Activated CD8-positive, alpha-beta memory T cell treated with anti-CD3 and anti-CD28 coated beads, Interleukin-2, amount 50 U/mL, for 1 hour (primary cell): ENCODE results near the gene COPZ1.
"Not testable (repeated sequence)": the region's sequence is repeated elsewhere in the genome, so short reads cannot be mapped to it uniquely, and the experiment has no call there.

Experiments
- DNase-seq: peaks from one replicate; pipeline ENCODE4 v3.0.0-alpha.2; 2020; ENCODE audit errors: extremely low read depth

Gene COPZ1

GRCh38 chr12:54324617-54325441, at the start of gene COPZ1:
Gene COPZ1 (plus strand): TSS chr12:54325131. CDS start chr12:54325164, 33 bp downstream.
- DNase-seq: peak; percentile 86

- no peak for DNase-seq
Measured at GRCh38 chr12:54276368-54276767, 48.6 kb upstream of the COPZ1 start.

- DNase-seq: no peak
Measured at GRCh38 chr12:54277823-54278276, 47.1 kb upstream of the COPZ1 start.

- no peak for DNase-seq
Measured at GRCh38 chr12:54279227-54279631, 45.7 kb upstream of the COPZ1 start.

- peak; percentile 100 for DNase-seq
Measured at GRCh38 chr12:54279632-54280467, 45.1 kb upstream of the COPZ1 start, which contains the start of gene CBX5. Gene CBX5 (minus strand): TSS chr12:54280122. CDS start chr12:54257650, 22,472 bp downstream.

- peak; percentile 97 for DNase-seq
Measured at GRCh38 chr12:54280468-54281260, 44.3 kb upstream of the COPZ1 start, which contains the start of gene HNRNPA1. Gene HNRNPA1 (plus strand): TSS chr12:54280726. CDS start chr12:54280808, 82 bp downstream.

- not testable (repeated sequence) for DNase-seq
Measured at GRCh38 chr12:54281261-54281638, 43.7 kb upstream of the COPZ1 start.

- not testable (repeated sequence) for DNase-seq
Measured at GRCh38 chr12:54281694-54282093, 43.2 kb upstream of the COPZ1 start.

- DNase-seq: no peak
Measured at GRCh38 chr12:54282949-54283593, 41.9 kb upstream of the COPZ1 start.

- not testable (repeated sequence) for DNase-seq
Measured at GRCh38 chr12:54284070-54284780, 40.7 kb upstream of the COPZ1 start.

- DNase-seq: no peak
Measured at GRCh38 chr12:54285150-54286041, 39.5 kb upstream of the COPZ1 start.

GRCh38 chr12:54286042-54287030, 38.6 kb upstream of the COPZ1 start:
- no peak for DNase-seq

- no peak for DNase-seq
Measured at GRCh38 chr12:54287261-54288157, 37.4 kb upstream of the COPZ1 start.

- DNase-seq: no peak
Measured at GRCh38 chr12:54292083-54292930, 32.6 kb upstream of the COPZ1 start.

- no peak for DNase-seq
Measured at GRCh38 chr12:54292931-54293241, 32.0 kb upstream of the COPZ1 start.
